Neural cell (in vitro differentiated cells): ENCODE results near the gene ASB18. TPM values are rescaled to one million over a fixed set of nuclear protein-coding genes. Genes with fewer than 3 reads are reported as not detected.

Experiments used
- H2AFZ ChIP-seq: fragments of 200-600, 300-800 bp; sonication (generic), shearing (Covaris generic); 2 replicates; pipeline ENCODE4 v1.6.0; 2014; ENCODE audit warnings: low read depth, mild to moderate bottlenecking, antibody characterized with exemption, low read length, moderate library complexity
- H3F3A ChIP-seq: fragments of 200-600 bp; shearing (Covaris generic); 2 replicates; pipeline ENCODE4 v1.6.1; 2016; ENCODE audit warnings: mild to moderate bottlenecking, moderate library complexity, mixed read lengths, antibody characterized with exemption, low read length; ENCODE audit not compliant: insufficient read depth, poor library complexity, severe bottlenecking
- H3K27ac ChIP-seq: fragments of 200-600, 300-800 bp; sonication (generic), shearing (Covaris generic); 2 replicates; pipeline ENCODE4 v1.5.1; 2014; ENCODE audit warnings: mild to moderate bottlenecking, low read length, moderate library complexity
- H3K27me3 ChIP-seq: fragments of 300-800, 200-600 bp; sonication (generic), shearing (Covaris generic); 2 replicates; pipeline ENCODE4 v1.6.0; 2014; ENCODE audit warnings: mild to moderate bottlenecking, low read depth, low read length, moderate library complexity; ENCODE audit not compliant: insufficient read depth
- H3K36me3 ChIP-seq: fragments of 300-800, 200-600 bp; sonication (generic), shearing (Covaris generic); 2 replicates; pipeline ENCODE4 v1.5.1; 2014; ENCODE audit warnings: mild to moderate bottlenecking, antibody characterized with exemption, low read length, moderate library complexity; ENCODE audit not compliant: insufficient read depth
- H3K4me2 ChIP-seq: fragments of 300-800, 200-600 bp; sonication (generic), shearing (Covaris generic); 2 replicates; pipeline ENCODE4 v1.6.0; 2014; ENCODE audit warnings: mild to moderate bottlenecking, low read length
- H3K4me3 ChIP-seq: fragments of 300-800, 200-600 bp; sonication (generic), shearing (Covaris generic); 2 replicates; pipeline ENCODE4 v1.5.1; 2014; ENCODE audit warnings: mild to moderate bottlenecking, low read length, moderate library complexity
- H3K79me2 ChIP-seq: fragments of 200-600 bp; shearing (Covaris generic); replicated peaks from 2 replicates; pipeline ENCODE4 v1.6.0; 2014; ENCODE audit warnings: mild to moderate bottlenecking, low read length, moderate library complexity; ENCODE audit not compliant: insufficient read depth
- H3K9ac ChIP-seq: fragments of 300-800, 200-600 bp; sonication (generic), shearing (Covaris generic); 2 replicates; pipeline ENCODE4 v1.6.1; 2016; ENCODE audit warnings: mild to moderate bottlenecking, low read length, mixed read lengths
- H3K9me2 ChIP-seq: fragments of 200-600 bp; shearing (Covaris generic); 2 replicates; pipeline ENCODE4 v1.6.1; 2016; ENCODE audit warnings: mild to moderate bottlenecking, low read length, mixed read lengths; ENCODE audit not compliant: insufficient read depth
- H3K9me3 ChIP-seq: fragments of 200-600, 300-800 bp; sonication (generic), shearing (Covaris generic); 2 replicates; pipeline ENCODE4 v1.6.1; 2016; ENCODE audit warnings: mild to moderate bottlenecking, mixed run types, low read length, moderate library complexity, mixed read lengths
- H4K20me1 ChIP-seq: fragments of 200-600 bp; shearing (Covaris generic); 2 replicates; pipeline ENCODE4 v1.6.1; 2016; ENCODE audit warnings: mild to moderate bottlenecking, mixed run types; ENCODE audit not compliant: insufficient read depth
- EP300 ChIP-seq: fragments of 450-650 bp; conservative IDR thresholded peaks from 2 replicates; pipeline ENCODE4 v1.6.1; 2014; ENCODE audit warnings: antibody characterized with exemption, mild to moderate bottlenecking, moderate library complexity; ENCODE audit not compliant: poor library complexity, severe bottlenecking
- EZH2 ChIP-seq: fragments of 200-600, 300-800 bp; shearing (Covaris generic), sonication (generic); IDR thresholded peaks from 2 replicates; pipeline ENCODE4 v1.6.1; 2014; ENCODE audit warnings: antibody characterized with exemption, low read length, borderline replicate concordance, mild to moderate bottlenecking; ENCODE audit not compliant: insufficient read depth, poor library complexity, severe bottlenecking
- MXI1 ChIP-seq: fragments of 450-650 bp; conservative IDR thresholded peaks from 2 replicates; pipeline ENCODE4 v1.6.1; 2014; ENCODE audit warnings: antibody characterized with exemption, mild to moderate bottlenecking; ENCODE audit not compliant: poor library complexity, severe bottlenecking
- POLR2AphosphoS5 ChIP-seq: IDR thresholded peaks from 2 replicates; pipeline ENCODE4 v1.6.1; 2012
- RAD21 ChIP-seq: fragments of 450-650 bp; conservative IDR thresholded peaks from 2 replicates; pipeline ENCODE4 v1.6.1; 2014; ENCODE audit warnings: antibody characterized with exemption, mild to moderate bottlenecking, moderate library complexity
- REST ChIP-seq: IDR thresholded peaks from 2 replicates; pipeline ENCODE4 v1.6.1; 2012; ENCODE audit warnings: borderline replicate concordance
- SMC3 ChIP-seq: fragments of 450-650 bp; conservative IDR thresholded peaks from 2 replicates; pipeline ENCODE4 v1.6.1; 2014; ENCODE audit warnings: antibody characterized with exemption, mild to moderate bottlenecking, moderate library complexity; ENCODE audit not compliant: poor library complexity
- TAF1 ChIP-seq: IDR thresholded peaks from 2 replicates; pipeline ENCODE4 v1.6.1; 2012; ENCODE audit warnings: low read depth
- polyA plus RNA-seq: library from polyadenylated mRNA; depleted of rRNA; stranded (reverse); fragments of >200 nt; gene quantifications from 2 replicates; pipeline ENCODE4 v1.2.3, GENCODE V29; 2014
- TF ChIP-seq, protein P1 (sequence below): fragments of 450-650 bp; IDR thresholded peaks from 2 replicates; pipeline ENCODE4 v1.5.1; 2014; ENCODE audit warnings: antibody characterized with exemption, mild to moderate bottlenecking, moderate library complexity; ENCODE audit not compliant: poor library complexity, severe bottlenecking

Gene ASB18
- polyA plus RNA-seq, 1 donor from 2014 or later: not detected

GRCh38 chr2:236162882-236163470 is 101.2 kb downstream of the ASB18 start:
- Histone ChIP-seq H3K27ac (no peak overlapping the region), H3K9me2 (no peaks in the 10 kb centered on the region), H4K20me1 (no peaks in the 10 kb centered on the region), H3K9me3 (no peaks in the 10 kb centered on the region), H3K79me2 (no peaks in the 10 kb centered on the region), H3K36me3 (no peaks in the 10 kb centered on the region), H3K4me3 (no peak overlapping the region), H3F3A (no peaks in the 10 kb centered on the region), H2AFZ (no peak overlapping the region), H3K27me3 (peaks cover 100% of the 10 kb centered on the region), H3K9ac (no peak overlapping the region), H3K4me2 (no peak overlapping the region)
- TF ChIP-seq, protein P1, sequence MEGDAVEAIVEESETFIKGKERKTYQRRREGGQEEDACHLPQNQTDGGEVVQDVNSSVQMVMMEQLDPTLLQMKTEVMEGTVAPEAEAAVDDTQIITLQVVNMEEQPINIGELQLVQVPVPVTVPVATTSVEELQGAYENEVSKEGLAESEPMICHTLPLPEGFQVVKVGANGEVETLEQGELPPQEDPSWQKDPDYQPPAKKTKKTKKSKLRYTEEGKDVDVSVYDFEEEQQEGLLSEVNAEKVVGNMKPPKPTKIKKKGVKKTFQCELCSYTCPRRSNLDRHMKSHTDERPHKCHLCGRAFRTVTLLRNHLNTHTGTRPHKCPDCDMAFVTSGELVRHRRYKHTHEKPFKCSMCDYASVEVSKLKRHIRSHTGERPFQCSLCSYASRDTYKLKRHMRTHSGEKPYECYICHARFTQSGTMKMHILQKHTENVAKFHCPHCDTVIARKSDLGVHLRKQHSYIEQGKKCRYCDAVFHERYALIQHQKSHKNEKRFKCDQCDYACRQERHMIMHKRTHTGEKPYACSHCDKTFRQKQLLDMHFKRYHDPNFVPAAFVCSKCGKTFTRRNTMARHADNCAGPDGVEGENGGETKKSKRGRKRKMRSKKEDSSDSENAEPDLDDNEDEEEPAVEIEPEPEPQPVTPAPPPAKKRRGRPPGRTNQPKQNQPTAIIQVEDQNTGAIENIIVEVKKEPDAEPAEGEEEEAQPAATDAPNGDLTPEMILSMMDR: no peak
- no peak for TF ChIP-seq SMC3
- TF ChIP-seq EZH2: peak; percentile 54
- TF ChIP-seq RAD21: no peak

DNA sequence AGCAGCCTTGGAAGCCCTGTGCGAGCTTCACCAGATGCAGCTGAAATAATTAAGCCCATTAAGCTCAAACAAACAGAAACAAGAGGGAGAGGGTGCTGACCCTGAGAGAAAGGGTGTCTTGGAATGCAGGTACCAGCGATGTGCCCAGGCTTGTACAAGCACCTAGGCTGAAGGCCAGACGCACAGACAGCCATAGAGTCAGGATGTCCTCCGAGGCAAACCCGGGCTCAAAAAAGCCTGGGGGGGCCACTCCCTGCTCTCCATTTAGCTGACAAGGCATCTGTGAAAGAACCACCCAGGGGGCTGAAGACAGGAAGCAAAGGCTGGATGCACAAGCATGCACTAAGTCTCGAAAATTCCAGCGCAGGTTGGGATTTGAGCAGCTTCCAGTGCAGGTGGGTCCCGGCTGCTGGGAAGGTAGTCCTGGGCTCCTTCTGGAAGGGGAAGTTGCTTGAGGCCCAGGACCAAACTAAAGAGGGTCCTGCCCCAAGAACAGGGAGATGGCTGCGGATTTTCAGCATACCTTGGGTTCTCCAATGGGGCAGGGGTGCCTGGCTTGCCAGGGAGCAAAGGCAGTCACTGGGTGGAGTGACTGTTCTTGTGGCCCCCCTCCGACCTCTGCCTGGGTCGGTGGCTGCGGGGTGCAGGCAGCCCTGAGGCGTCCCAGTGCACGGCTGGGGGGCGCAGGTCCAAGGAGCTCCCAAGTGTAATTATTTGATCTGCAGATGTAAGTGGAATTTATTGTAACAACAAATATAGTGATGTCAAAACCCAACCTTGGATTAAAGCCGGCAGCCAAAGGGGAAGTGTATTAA is 102.0 kb downstream of the ASB18 start:
- no peak for TF ChIP-seq REST
- TF ChIP-seq POLR2AphosphoS5: no peak
- TF ChIP-seq EP300: no peak
- no peak for TF ChIP-seq TAF1
- TF ChIP-seq RAD21: no peak
- no peak for TF ChIP-seq SMC3
- TF ChIP-seq EZH2: no peak
- TF ChIP-seq, protein P1: no peak
- TF ChIP-seq MXI1: no peak
- Histone ChIP-seq H4K20me1 (no peaks in the 10 kb centered on the region), H3K4me2 (no peak overlapping the region)

More for the DNA sequence above, 102.0 kb downstream of the ASB18 start:
- Histone ChIP-seq H3K27ac (no peak overlapping the region), H3K9me3 (no peaks in the 10 kb centered on the region), H2AFZ (no peak overlapping the region), H3K9ac (no peak overlapping the region), H3K9me2 (no peaks in the 10 kb centered on the region), H3K4me3 (no peak overlapping the region), H3K36me3 (no peaks in the 10 kb centered on the region), H3K79me2 (no peaks in the 10 kb centered on the region), H3K27me3 (peaks cover 100% of the 10 kb centered on the region), H3F3A (no peaks in the 10 kb centered on the region)
